Activated T-helper 1 cell treated with anti-CD3 and anti-CD28 coated beads, Interleukin-2, amount 50 U/mL, for 16 hours (primary cell): ENCODE measurements around the gene ARID3A.

ENCODE experiments used
- DNase-seq, 2 donors: peaks; one replicate each; pipeline ENCODE4 v3.0.0-alpha.2; 2020; ENCODE audit warnings: low read depth in 1 of 2, low spot score in 1 of 2

Gene ARID3A

DNA sequence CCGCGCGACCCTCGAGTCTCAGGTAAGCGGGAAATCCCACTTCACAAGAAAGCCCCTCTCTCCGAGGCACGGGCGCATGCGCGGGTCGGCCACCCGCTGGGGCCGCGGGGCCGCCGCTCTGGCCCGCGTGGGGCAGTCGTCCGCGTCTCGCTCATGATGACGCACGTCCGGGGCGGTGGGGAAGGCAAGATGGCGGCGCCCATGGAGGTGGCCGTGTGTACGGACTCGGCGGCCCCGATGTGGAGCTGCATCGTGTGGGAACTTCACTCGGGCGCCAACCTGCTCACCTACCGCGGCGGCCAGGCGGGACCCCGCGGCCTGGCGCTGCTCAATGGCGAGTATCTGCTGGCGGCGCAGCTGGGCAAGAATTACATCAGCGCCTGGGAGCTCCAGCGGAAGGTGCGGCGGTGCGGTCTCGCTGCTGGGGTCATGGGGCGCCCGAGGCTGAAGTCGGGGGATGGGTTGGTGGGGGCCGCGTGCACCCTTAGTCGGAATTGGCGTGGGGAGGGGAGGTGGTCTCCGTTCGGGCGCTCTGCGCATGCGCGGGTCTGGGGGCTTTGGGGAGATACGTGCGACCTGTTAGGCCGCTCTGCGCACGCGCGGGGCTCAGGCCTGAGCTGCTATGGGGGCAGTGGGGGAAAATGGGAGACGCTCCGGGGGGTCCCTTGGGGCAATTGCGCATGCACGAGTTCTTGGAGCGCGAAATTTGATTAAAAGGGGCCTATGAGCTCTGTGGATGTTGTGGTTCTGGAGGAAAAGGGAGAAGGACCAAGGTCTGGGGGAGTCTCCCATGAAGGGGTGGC is 58.5 kb downstream of the ARID3A start, which contains the start of gene WDR18:
WDR18 (plus strand) TSS at position 181 of the 803 bp plus-strand sequence; CDS start at position 190, 9 bp downstream.
- peak; percentile 73 to 86 for DNase-seq

DNA sequence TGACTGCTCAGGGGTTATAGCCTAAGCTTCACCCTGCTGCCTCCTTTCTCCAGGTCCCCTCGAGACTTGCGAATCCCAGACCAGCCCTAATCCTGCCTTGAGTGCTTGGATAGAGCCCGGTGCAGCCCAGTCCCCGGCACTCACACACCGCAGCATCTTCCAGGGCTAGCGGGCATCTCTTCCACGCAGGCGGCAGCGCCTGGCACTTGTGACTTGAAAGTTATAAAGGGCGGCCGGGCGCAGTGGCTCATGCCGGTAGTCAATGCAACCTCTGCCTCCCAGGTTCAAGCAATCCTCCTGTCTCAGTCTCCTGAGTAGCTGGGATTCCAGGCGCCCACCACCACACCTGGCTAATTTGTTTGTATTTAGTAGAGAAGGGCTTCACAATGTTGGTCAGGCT is 60.2 kb downstream of the ARID3A start:
- DNase-seq, result no peak

DNA sequence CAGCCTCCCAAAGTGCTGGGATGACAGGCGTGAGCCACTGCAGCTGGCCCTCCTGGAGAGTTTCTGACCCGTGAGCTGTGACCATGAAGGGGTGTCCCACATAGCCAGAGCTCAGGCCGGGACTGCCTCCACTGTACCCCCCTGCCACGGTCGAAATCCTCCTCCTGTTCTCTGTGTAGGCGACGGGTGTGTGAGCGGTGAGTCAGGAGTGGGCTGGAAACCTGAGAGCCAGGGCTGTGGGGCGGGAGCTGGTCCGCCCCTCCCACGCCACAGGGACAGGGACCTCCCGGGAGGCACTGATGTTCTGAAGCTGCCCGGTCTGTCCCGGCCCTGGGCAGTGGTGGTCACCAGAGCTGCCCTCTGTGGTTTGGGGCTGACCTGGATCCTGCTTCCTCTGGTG is 62.2 kb downstream of the ARID3A start:
- no peak for DNase-seq

GRCh38 chr19:988510-988909 is 62.7 kb downstream of the ARID3A start:
- no peak for DNase-seq

GRCh38 chr19:989381-990081 is 63.7 kb downstream of the ARID3A start:
- DNase-seq, result no peak

GRCh38 chr19:990119-990571 is 64.3 kb downstream of the ARID3A start:
- DNase-seq, result no peak

DNA sequence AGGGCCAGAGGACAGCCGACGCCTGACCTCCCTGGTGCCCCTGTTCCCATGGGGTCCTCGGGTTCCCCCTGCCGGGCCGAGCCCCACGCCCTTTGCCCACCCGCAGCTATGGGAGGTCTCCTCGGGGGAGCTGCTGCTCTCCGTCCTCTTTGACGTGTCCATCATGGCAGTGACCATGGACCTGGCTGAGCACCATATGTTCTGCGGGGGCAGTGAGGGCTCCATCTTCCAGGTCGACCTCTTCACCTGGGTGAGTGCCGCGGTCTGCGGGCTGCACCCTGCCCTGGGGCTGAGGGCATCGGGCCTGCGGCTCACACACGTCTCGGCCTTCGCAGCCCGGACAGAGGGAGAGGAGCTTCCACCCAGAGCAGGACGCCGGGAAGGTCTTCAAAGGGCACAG is 64.9 kb downstream of the ARID3A start:
- DNase-seq, result no peak

GRCh38 chr19:991174-991931 is 65.5 kb downstream of the ARID3A start:
- peak in 1 of 2 donors; percentile 44 for DNase-seq

DNA sequence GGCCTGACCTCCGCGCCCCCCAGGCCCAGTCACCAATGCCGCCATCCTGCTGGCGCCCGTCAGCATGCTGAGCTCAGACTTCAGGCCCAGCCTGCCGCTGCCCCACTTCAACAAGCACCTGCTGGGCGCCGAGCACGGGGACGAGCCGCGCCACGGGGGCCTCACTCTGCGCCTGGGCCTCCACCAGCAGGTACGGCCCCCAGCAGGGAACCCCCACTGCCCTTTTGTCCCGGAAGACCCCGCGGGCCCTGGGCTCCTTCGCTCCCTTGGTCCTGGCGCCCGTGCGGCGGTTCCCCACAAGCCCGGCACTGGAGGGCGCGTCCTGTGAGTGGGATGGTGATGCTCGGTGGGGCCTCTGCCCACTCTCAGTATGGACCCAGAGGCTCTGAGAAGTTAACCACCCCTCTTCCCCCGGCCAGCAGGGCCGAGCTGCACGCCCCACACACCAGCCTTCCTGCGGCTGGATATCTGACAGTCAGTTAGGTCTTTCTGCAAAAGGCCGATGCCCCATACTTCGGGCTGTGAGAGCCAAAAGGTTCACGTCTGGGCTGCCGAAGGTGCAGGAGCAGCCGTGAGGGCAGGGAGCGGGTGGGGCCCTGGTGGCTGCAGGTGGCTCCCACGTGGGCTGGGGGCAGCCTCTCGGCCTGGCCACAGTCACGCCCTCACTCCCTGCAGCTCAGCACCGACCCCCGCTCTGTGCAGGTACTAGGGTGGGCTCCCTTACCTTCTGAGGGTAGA is 66.3 kb downstream of the ARID3A start:
- DNase-seq, result no peak

DNA sequence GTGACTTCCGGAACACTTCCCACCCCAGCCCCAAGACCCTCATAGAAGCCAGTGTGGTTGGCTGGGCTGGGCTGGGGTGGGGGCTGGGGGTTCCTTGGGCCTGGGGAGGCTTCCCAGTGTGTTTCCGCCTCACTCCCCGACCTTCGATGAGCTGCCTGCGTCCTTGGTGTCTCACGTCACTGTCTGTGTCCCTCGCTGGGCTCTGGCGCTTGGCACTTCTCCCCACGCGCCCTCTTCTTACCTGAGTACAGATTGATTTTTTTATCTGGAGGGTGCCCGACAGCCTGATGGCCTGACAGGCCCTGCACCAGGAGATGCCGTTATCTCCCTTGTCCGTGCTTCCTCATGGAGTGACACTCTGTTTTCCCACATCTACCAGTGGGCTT is 66.8 kb downstream of the ARID3A start:
- no peak for DNase-seq

DNA sequence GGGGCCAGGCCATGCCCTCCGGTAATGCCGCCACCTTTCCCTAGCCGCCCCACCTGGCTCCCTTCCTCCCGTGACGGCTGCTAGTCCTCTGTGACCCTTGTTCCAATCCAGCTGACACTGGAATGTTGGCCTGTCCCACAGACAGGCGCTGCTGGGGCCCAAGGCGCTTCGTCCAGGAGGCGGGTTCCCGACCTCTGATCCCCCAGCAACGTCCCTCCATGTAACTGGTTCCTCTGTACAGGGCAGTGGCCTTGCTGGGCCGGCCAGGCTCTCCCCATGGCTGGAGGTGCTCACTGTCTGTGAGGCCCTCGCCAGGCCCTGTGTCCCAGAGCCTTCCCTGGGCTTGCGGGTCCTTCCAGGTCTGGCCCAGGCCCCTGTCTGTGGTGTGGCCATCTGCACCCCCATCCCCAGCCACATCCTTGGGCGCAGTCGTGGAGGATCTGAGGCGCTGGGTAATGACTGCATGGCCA is 67.6 kb downstream of the ARID3A start:
- no peak for DNase-seq

- DNase-seq, result no peak
Observed at GRCh38 chr19:993831-994393, 68.1 kb downstream of the ARID3A start.

- DNase-seq, result no peak
Observed at GRCh38 chr19:994516-994915, 68.7 kb downstream of the ARID3A start.

DNA sequence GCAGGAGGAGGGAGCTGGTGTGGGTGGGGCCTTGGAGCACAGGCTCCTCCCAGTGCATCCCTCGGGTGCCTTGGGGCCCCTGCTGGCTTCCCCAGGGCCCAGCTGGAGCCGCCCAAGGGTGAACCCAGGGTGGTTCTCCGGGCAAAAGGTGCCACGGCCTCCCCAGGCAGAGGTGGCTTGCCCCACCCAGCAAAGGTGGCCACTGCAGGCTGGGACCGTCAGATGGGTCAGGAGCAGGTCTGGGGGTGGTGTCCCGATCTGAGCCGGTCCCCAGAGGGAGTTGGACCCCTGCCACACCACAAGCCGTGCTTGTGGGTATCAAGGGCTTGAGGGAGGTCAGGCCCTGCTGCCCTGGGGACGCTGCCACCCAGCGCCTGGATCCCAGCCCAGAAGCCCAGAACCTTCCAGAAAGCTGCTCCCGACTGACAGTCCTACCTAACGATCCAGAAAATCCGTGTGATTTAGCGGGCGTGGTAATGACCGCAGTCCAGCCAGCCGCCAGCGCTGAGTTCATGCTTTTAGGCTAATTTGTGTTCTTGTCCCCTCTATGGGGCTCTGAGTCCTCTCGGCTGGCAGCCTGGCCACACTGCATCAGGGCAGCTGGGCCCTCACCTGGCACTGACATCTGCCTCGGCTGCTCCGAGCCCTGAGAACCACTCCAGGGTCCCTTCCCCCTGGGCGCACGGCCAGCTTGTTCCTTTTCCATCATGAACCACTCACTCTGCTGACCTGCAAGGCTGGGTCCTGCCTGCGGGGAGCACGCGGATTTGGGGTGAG is 69.4 kb downstream of the ARID3A start:
- DNase-seq, result no peak

GRCh38 chr19:996051-996838 is 70.4 kb downstream of the ARID3A start:
- DNase-seq, result peak; percentile 52 to 64

DNA sequence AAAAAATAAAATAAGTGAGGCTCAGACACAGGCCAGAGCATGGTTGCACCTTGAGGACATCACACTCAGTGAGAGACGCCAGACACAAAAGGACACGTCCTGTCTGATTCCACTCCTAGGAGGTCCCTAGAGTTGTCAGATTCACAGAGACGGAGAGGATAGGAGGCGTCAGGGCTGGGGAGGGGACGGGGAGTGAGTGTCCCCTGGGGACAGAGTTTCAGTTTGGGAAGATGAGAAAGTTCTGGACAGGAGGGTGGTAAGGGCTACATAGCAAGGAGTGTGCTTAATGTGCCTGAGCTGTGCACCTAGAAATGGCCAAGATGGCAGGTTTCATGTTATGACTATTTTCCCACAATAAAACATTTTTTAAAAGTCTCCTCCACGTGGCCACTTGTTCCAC is 72.2 kb downstream of the ARID3A start:
- DNase-seq, result no peak

- no peak for DNase-seq
Observed at GRCh38 chr19:999379-999719, 73.5 kb downstream of the ARID3A start.

- peak; percentile 30 to 40 for DNase-seq
Observed at GRCh38 chr19:1000095-1000494, 74.3 kb downstream of the ARID3A start, which contains the start of gene GRIN3B. Gene GRIN3B (plus strand): TSS chr19:1000419. CDS start chr19:1000438, 19 bp downstream.
